Measurements from ENCODE around the gene SUMO3. TPM values are rescaled to one million over a fixed set of nuclear protein-coding genes. Genes with fewer than 3 reads are reported as not detected.

SUMO3 gene
- total RNA-seq, 1 experiment from 2014 or later: 81.7 TPM

- no peak for TF ChIP-seq CTCF (IDR thresholded peaks at IDR 0.05)
Observed at GRCh38 chr21:44759628-44760285, 58.1 kb downstream of the SUMO3 start (continued).

- H3K27me3 Mint-ChIP-seq (ENCODE audit: low read depth): peaks cover 19% of the 10 kb centered on the region
- DNase-seq (ENCODE audit: low spot score): no peak
- peaks cover 14% of the 10 kb centered on the region for H3K36me3 Mint-ChIP-seq
- ATAC-seq: peak; percentile 11; the same call in 1 of the 2 replicates
- CTCF ChIA-PET: interaction anchor here (0.7 to 3.8 kb wide), 6 partner anchors 11 to 140 kb away, joined by 3 to 18 read pairs (median 4); no protein-coding TSS in a partner anchor
- no peak overlapping the region for H3K4me3 Mint-ChIP-seq
- TF ChIP-seq ZNF317 (CRISPR knock-in tag; IDR thresholded peaks at IDR 0.05; ENCODE audit: borderline replicate concordance, low read depth): no peak
- no peak for TF ChIP-seq ZNF263 (CRISPR knock-in tag; IDR thresholded peaks at IDR 0.05; ENCODE audit: low read depth)
- no peak for TF ChIP-seq PRDM15 (CRISPR knock-in tag; IDR thresholded peaks at IDR 0.05)
- no peak for TF ChIP-seq ZNF219 (CRISPR knock-in tag; IDR thresholded peaks at IDR 0.05; ENCODE audit: borderline replicate concordance)
- no peak for TF ChIP-seq NFYB (CRISPR knock-in tag; conservative IDR thresholded peaks at IDR 0.05; ENCODE audit: low read depth)
- no peak for TF ChIP-seq MXD4 (CRISPR knock-in tag; IDR thresholded peaks at IDR 0.05; ENCODE audit: borderline replicate concordance)
- TF ChIP-seq ZBTB21 (CRISPR knock-in tag; IDR thresholded peaks at IDR 0.05; ENCODE audit: borderline replicate concordance): no peak
- TF ChIP-seq TP53 (CRISPR knock-in tag; IDR thresholded peaks at IDR 0.05): no peak
- TF ChIP-seq OVOL2 (CRISPR knock-in tag; IDR thresholded peaks at IDR 0.05; ENCODE audit: borderline replicate concordance): no peak
- TF ChIP-seq ZNF416 (CRISPR knock-in tag; IDR thresholded peaks at IDR 0.05): no peak
- no peak for TF ChIP-seq IRF2 (CRISPR knock-in tag; IDR thresholded peaks at IDR 0.05; ENCODE audit: borderline replicate concordance, low read depth)
- no peak for TF ChIP-seq NR1H2 (CRISPR knock-in tag; IDR thresholded peaks at IDR 0.05)
- no peak for TF ChIP-seq TEAD1 (CRISPR knock-in tag; IDR thresholded peaks at IDR 0.05)
- TF ChIP-seq, protein P1, sequence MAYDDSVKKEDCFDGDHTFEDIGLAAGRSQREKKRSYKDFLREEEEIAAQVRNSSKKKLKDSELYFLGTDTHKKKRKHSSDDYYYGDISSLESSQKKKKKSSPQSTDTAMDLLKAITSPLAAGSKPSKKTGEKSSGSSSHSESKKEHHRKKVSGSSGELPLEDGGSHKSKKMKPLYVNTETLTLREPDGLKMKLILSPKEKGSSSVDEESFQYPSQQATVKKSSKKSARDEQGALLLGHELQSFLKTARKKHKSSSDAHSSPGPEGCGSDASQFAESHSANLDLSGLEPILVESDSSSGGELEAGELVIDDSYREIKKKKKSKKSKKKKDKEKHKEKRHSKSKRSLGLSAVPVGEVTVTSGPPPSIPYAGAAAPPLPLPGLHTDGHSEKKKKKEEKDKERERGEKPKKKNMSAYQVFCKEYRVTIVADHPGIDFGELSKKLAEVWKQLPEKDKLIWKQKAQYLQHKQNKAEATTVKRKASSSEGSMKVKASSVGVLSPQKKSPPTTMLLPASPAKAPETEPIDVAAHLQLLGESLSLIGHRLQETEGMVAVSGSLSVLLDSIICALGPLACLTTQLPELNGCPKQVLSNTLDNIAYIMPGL (CRISPR knock-in tag; IDR thresholded peaks at IDR 0.05): no peak
- TF ChIP-seq JUN (CRISPR knock-in tag; IDR thresholded peaks at IDR 0.05): no peak
- peaks cover 20% of the 10 kb centered on the region for H3K4me1 Mint-ChIP-seq
- POLR2A ChIA-PET: interaction anchor here (0.9 kb wide), 1 partner anchor 50 kb away, joined by 3 read pairs; no protein-coding TSS in a partner anchor
- H3K9me3 Mint-ChIP-seq: peaks cover 11% of the 10 kb centered on the region
- no peak overlapping the region for H3K27ac Mint-ChIP-seq
Observed at GRCh38 chr21:44758781-44759627, 58.9 kb downstream of the SUMO3 start.
